Omental fat pad (tissue), 4 donors: ENCODE results near the gene ALKBH7. TPM values are rescaled to one million over a fixed set of nuclear protein-coding genes. Genes with fewer than 3 reads are reported as not detected.

ENCODE experiments used
- ATAC-seq: fragments of 150-250 bp; one replicate; pipeline ENCODE4 v1.9.1; 2016; ENCODE audit warnings: mild to moderate bottlenecking, moderate library complexity; ENCODE audit not compliant: low FRiP score
- DNase-seq: peaks from one replicate; pipeline ENCODE4 v3.0.0-alpha.2; 2019; ENCODE audit warnings: low spot score
- CTCF ChIP-seq, 3 donors: fragments of 450-650 bp; IDR thresholded peaks; one replicate each; pipeline ENCODE4 v1.5.1; 2016 to 2017; ENCODE audit warnings: antibody characterized with exemption in 3 of 3, mild to moderate bottlenecking in 3 of 3, moderate library complexity in 2 of 3
- small RNA-seq: library from RNA; depleted of rRNA; stranded (forward); fragments of <200 nt; gene quantifications from one replicate; pipeline ENCODE3, GENCODE V24; 2016
- total RNA-seq, 4 donors: library from RNA; depleted of rRNA; stranded (reverse); fragments of >200 nt; gene quantifications; one replicate each; pipeline ENCODE4 v1.1.0, GENCODE V29; 2016

The ALKBH7 gene
- total RNA-seq, 4 donors from 2014 or later: 39.3 to 49.2 (median 43.4) TPM

GRCh38 chr19:6421075-6422014, 48.8 kb downstream of the ALKBH7 start:
- DNase-seq (no peak), ATAC-seq (no peak)
- TF ChIP-seq CTCF (IDR thresholded peaks at IDR 0.05): no peak

GRCh38 chr19:6423499-6424194, 51.1 kb downstream of the ALKBH7 start:
- DNase-seq: no peak
- ATAC-seq: no peak
- no peak for TF ChIP-seq CTCF (IDR thresholded peaks at IDR 0.05)

GRCh38 chr19:6424195-6424938, 51.8 kb downstream of the ALKBH7 start, which contains the start of gene KHSRP:
KHSRP (minus strand) TSS chr19:6424811; CDS start chr19:6424701, 110 bp downstream.
- ATAC-seq (no peak), DNase-seq (no peak)
- TF ChIP-seq CTCF (IDR thresholded peaks at IDR 0.05): no peak

Small RNA genes within 50 kb of the gene (small RNA-seq; reads per million reads assigned to genes)
- gene MIR6790 (not detected), gene MIR6885 (not detected)

Other genes with a start within 250 kb of the ALKBH7 start
- not detected for gene ACSBG2, start 237.1 kb upstream of the ALKBH7 start, total RNA-seq
- gene MLLT1, start 92.8 kb upstream of the ALKBH7 start, total RNA-seq: 10 to 100 TPM; 14.1 to 23.3 (median 18.1) TPM
- gene ACER1, start 39.2 kb upstream of the ALKBH7 start, total RNA-seq: not detected
- 100 to 1,000 TPM in 1 of 4 donors, 10 to 100 TPM in 3; 58.4 to 119 (median 58.5) TPM for gene CLPP, start 11.3 kb upstream of the ALKBH7 start, total RNA-seq
- gene PSPN, start 3.1 kb downstream of the ALKBH7 start, total RNA-seq: 1 to 10 TPM in 1 of 4 donors, under 1 TPM in 3; 0.47 to 1.0 (median 0.65) TPM
- 10 to 100 TPM; 28.5 to 50.3 (median 38.6) TPM for gene GTF2F1, start 20.4 kb downstream of the ALKBH7 start, total RNA-seq
- gene KHSRP, start 52.0 kb downstream of the ALKBH7 start, total RNA-seq: 100 to 1,000 TPM in 1 of 4 donors, 10 to 100 TPM in 3; 67.4 to 125 (median 78.3) TPM
- gene SLC25A41, start 61.0 kb downstream of the ALKBH7 start, total RNA-seq: not detected
- 10 to 100 TPM; 24.6 to 28.7 (median 26.3) TPM for gene SLC25A23, start 87.0 kb downstream of the ALKBH7 start, total RNA-seq
- gene CRB3, start 91.5 kb downstream of the ALKBH7 start, total RNA-seq: 1 to 10 TPM in 2 of 4 donors, under 1 TPM in 1, not detected in 1; 0.82 to 6.2 (median 1.1) TPM
- 1 to 10 TPM; 1.0 to 7.6 (median 4.6) TPM for gene DENND1C, start 109.0 kb downstream of the ALKBH7 start, total RNA-seq
- gene TUBB4A, start 129.5 kb downstream of the ALKBH7 start, total RNA-seq: 1 to 10 TPM in 3 of 4 donors, not detected in 1; 2.2 to 2.8 (median 2.2) TPM
- gene TNFSF9, start 158.2 kb downstream of the ALKBH7 start, total RNA-seq: 1 to 10 TPM in 3 of 4 donors, under 1 TPM in 1; 0.94 to 4.2 (median 1.4) TPM
- gene CD70, start 218.4 kb downstream of the ALKBH7 start, total RNA-seq: not detected